ENCODE measurements around the gene SMURF1. TPM values are rescaled to one million over a fixed set of nuclear protein-coding genes. Genes with fewer than 3 reads are reported as not detected.

SMURF1 gene
- total and polyA plus RNA-seq, 2 of the 8 experiments (the other 6 are each of a cell fraction or from before 2014, with no cell fraction given), result 9.6 to 24.5 TPM

- no peak overlapping the region for H3K14ac ChIP-seq (ENCODE audit: insufficient read length)
These were observed 104.5 kb downstream of the SMURF1 start for GRCh38 chr7:99039384-99039891.

More at GRCh38 chr7:99039384-99039891, 104.5 kb downstream of the SMURF1 start:
- H2BK5ac ChIP-seq (ENCODE audit: low read depth, low read length), result no peak overlapping the region
- no peak overlapping the region for H3K23ac ChIP-seq (ENCODE audit: insufficient read length)
- peaks cover 18 to 53% (median 45%) of the 10 kb centered on the region in 4 experiments for H3K36me3 ChIP-seq (ENCODE audit: control insufficient read depth in 2 of 4, insufficient read depth in 4 of 4, low read length in 3 of 4)
- 97% methylated on average over 8 of the region's 8 CpGs; no CpG with 5 or more reads in 1 of the 2 experiments for WGBS, 2 experiments (ENCODE audit: extremely low coverage in 1 of 2, insufficient coverage in 1 of 2, insufficient read length in 1 of 2, insufficient replicate concordance in 2 of 2, low coverage in 1 of 2, low lambda C conversion rate in 2 of 2, missing lambda C conversion rate in 1 of 2)
- H3K9me3 ChIP-seq (ENCODE audit: insufficient read depth in 2 of 2, low read depth in 1 of 2, low read length in 1 of 2), result no peaks in the 10 kb centered on the region
- H3K4me2 ChIP-seq (ENCODE audit: insufficient read depth in 1 of 2, low read depth in 2 of 2, low read length in 2 of 2), result no peak overlapping the region
- H2BK120ac ChIP-seq (replicated peaks; ENCODE audit: low read depth, low read length), result no peak overlapping the region
- no peaks in the 10 kb centered on the region for H3K4me1 ChIP-seq (replicated peaks in 1 of 4; ENCODE audit: control insufficient read depth in 3 of 4, insufficient read depth in 4 of 4, low read length in 3 of 4)
- no peak overlapping the region for H2AK5ac ChIP-seq (ENCODE audit: low read depth, low read length)
- no peaks in the 10 kb centered on the region for H3K23me2 ChIP-seq (ENCODE audit: low read depth, low read length)
- H4K5ac ChIP-seq (ENCODE audit: insufficient read length, low read depth, low read length), result no peak overlapping the region
- H3K4ac ChIP-seq (replicated peaks; ENCODE audit: insufficient read length, low read depth, low read length), result no peak overlapping the region
- no peak overlapping the region for H2BK15ac ChIP-seq (ENCODE audit: low read length)
- POLR2A ChIA-PET (ENCODE audit: partially characterized antibody), result no interaction called here
- H3K56ac ChIP-seq (replicated peaks; ENCODE audit: insufficient read length, low read depth, low read length), result no peak overlapping the region
- H2BK12ac ChIP-seq (ENCODE audit: low read depth, low read length), result no peak overlapping the region
- DNase-seq (ENCODE audit: low read depth in 1 of 2, low spot score in 2 of 2) (peak in 1 of 2 experiments; percentile 20), FAIRE-seq (no peak)
- H3K27me3 ChIP-seq (replicated peaks in 1 of 4; ENCODE audit: control insufficient read depth in 3 of 4, extremely low read depth in 1 of 4, insufficient read depth in 3 of 4, low read length in 3 of 4), result no peaks in the 10 kb centered on the region
- CTCF ChIA-PET (ENCODE audit: partially characterized antibody), result interaction anchor here (0.6 to 6.2 kb wide), 8 partner anchors 9 to 333 kb away, joined by 3 to 87 read pairs (median 4); no protein-coding TSS in a partner anchor
- TF ChIP-seq BACH1 (IDR thresholded peaks at IDR 0.05; ENCODE audit: low read length), result no peak
- no peak for TF ChIP-seq TEAD4 (IDR thresholded peaks at IDR 0.05; ENCODE audit: low read depth, low read length)
- TF ChIP-seq ATF2 (IDR thresholded peaks at IDR 0.05; ENCODE audit: low read length), result no peak
- TF ChIP-seq EGR1 (IDR thresholded peaks at IDR 0.05; ENCODE audit: borderline replicate concordance, low read depth, low read length), result no peak
- no peak for TF ChIP-seq RXRA (IDR thresholded peaks at IDR 0.05; ENCODE audit: insufficient read depth, low read depth, low read length)
- no peak for TF ChIP-seq RNF2 (IDR thresholded peaks at IDR 0.05; ENCODE audit: borderline replicate concordance, low read depth, low read length, missing control alignments, poor library complexity, severe bottlenecking)
- no peak for TF ChIP-seq CREB1 (IDR thresholded peaks at IDR 0.05)
- no peak for TF ChIP-seq SUZ12 (IDR thresholded peaks at IDR 0.05; ENCODE audit: low read length)
- H3K18ac ChIP-seq (ENCODE audit: extremely low read depth, low read length), result no peak overlapping the region
- H2AFZ ChIP-seq (ENCODE audit: low read length), result no peak overlapping the region
- H4K91ac ChIP-seq (replicated peaks; ENCODE audit: insufficient read length, low read length), result no peak overlapping the region
- H3K9ac ChIP-seq (replicated peaks in 1 of 4; ENCODE audit: extremely low read depth in 1 of 4, low read depth in 3 of 4, low read length in 3 of 4), result no peak overlapping the region
- H4K8ac ChIP-seq (ENCODE audit: extremely low read depth, insufficient read depth, low read length), result no peak overlapping the region
- no peak overlapping the region for H3K27ac ChIP-seq (ENCODE audit: low read depth, low read length)
- no peaks in the 10 kb centered on the region for H3K79me1 ChIP-seq (ENCODE audit: low read depth, low read length)
- no peak overlapping the region for H2BK20ac ChIP-seq (ENCODE audit: low read length)
- H3K79me2 ChIP-seq (ENCODE audit: control insufficient read depth in 1 of 2, insufficient read depth in 2 of 2, low read length in 2 of 2), result no peaks in the 10 kb centered on the region
- H3K4me3 ChIP-seq (ENCODE audit: extremely low read depth in 1 of 4, insufficient read depth in 2 of 4, low read depth in 3 of 4, low read length in 4 of 4), result no peak overlapping the region
- H4K20me1 ChIP-seq (replicated peaks in 1 of 2; ENCODE audit: control insufficient read depth in 1 of 2, insufficient read depth in 2 of 2, low read length in 2 of 2), result peaks cover 5 to 7% of the 10 kb centered on the region in 2 experiments

All from H1 (cell line).